Measurements from ENCODE around the gene RNF32. TPM values are rescaled to one million over a fixed set of nuclear protein-coding genes. Genes with fewer than 3 reads are reported as not detected.

The RNF32 gene
- total RNA-seq, 1 experiment from 2014 or later = 3.5 TPM

- intact Hi-C loops (cut with micrococcal nuclease; ENCODE audit: unreplicated experiment) (no loop called here), in situ Hi-C loops (cut with HindIII; ENCODE audit: low pct_unique_long_range_greater_than_20kb, low sequenced_read_pairs) (no loop called here)
- no TSS peak for BruUV-seq (replicated peaks)
- Histone ChIP-seq H3K4me1 (ENCODE audit: control insufficient read depth, insufficient read depth, low read length) (peaks cover 3% of the 10 kb centered on the region; the same call in 1 of the 2 replicates), H3K36me3 (ENCODE audit: control insufficient read depth, insufficient read depth, low read length) (no peaks in the 10 kb centered on the region), H3K27ac (ENCODE audit: low read length) (no peak overlapping the region), H3K27me3 (ENCODE audit: control insufficient read depth, insufficient read depth, low read length) (no peaks in the 10 kb centered on the region), H3K9me3 (ENCODE audit: control insufficient read depth, insufficient read depth, low read depth, low read length) (no peaks in the 10 kb centered on the region), H3K4me3 (ENCODE audit: low read depth in 2 of 2, low read length in 2 of 2) (peak overlapping the region; percentile 52 to 53)
- DNase-seq (ENCODE audit: low read depth, low spot score) (no peak), ATAC-seq (no peak)
- TF ChIP-seq SIN3A (IDR thresholded peaks at IDR 0.05; ENCODE audit: borderline replicate concordance, insufficient read depth, low read depth, low read length) (no peak), REST (IDR thresholded peaks at IDR 0.05; ENCODE audit: insufficient read depth in 1 of 2, low read depth in 2 of 2, low read length in 1 of 2) (no peak)
- POLR2A ChIA-PET = no interaction called here
- CTCF ChIA-PET = no interaction called here
Observed at GRCh38 chr7:156606691-156607331, 33.8 kb upstream of the RNF32 start.

- Histone ChIP-seq H3K4me1 (ENCODE audit: control insufficient read depth, insufficient read depth, low read length) (peaks cover 3% of the 10 kb centered on the region; the same call in 1 of the 2 replicates), H3K27me3 (ENCODE audit: control insufficient read depth, insufficient read depth, low read length) (no peaks in the 10 kb centered on the region), H3K4me3 (ENCODE audit: low read depth in 2 of 2, low read length in 2 of 2) (peak overlapping the region; percentile 52 to 53), H3K27ac (ENCODE audit: low read length) (no peak overlapping the region), H3K36me3 (ENCODE audit: control insufficient read depth, insufficient read depth, low read length) (no peaks in the 10 kb centered on the region), H3K9me3 (ENCODE audit: control insufficient read depth, insufficient read depth, low read depth, low read length) (no peaks in the 10 kb centered on the region)
- ChIA-PET POLR2A (no interaction called here), CTCF (no interaction called here)
- in situ Hi-C loops (cut with HindIII; ENCODE audit: low pct_unique_long_range_greater_than_20kb, low sequenced_read_pairs) (no loop called here), intact Hi-C loops (cut with micrococcal nuclease; ENCODE audit: unreplicated experiment) (no loop called here)
- DNase-seq (ENCODE audit: low read depth, low spot score) = no peak
- ATAC-seq = peak; percentile 60
- TF ChIP-seq REST (IDR thresholded peaks at IDR 0.05; ENCODE audit: insufficient read depth in 1 of 2, low read depth in 2 of 2, low read length in 1 of 2) = no peak
- no peak for TF ChIP-seq CTCF (IDR thresholded peaks at IDR 0.05)
- no peak for TF ChIP-seq POLR2AphosphoS5 (IDR thresholded peaks at IDR 0.05; ENCODE audit: low read depth, low read length)
- no peak for TF ChIP-seq SIN3A (IDR thresholded peaks at IDR 0.05; ENCODE audit: borderline replicate concordance, insufficient read depth, low read depth, low read length)
- no peak for TF ChIP-seq TCF7L2 (IDR thresholded peaks at IDR 0.05; ENCODE audit: low read depth, low read length)
- BruUV-seq (replicated peaks) = no TSS peak
Observed at GRCh38 chr7:156607332-156608172, 33.0 kb upstream of the RNF32 start.
